Activated CD4-positive, alpha-beta T cell treated with anti-CD3 and anti-CD28 coated beads, Interleukin-2, amount 50 U/mL, for 1 hour (primary cell): ENCODE results near the gene MRTFB.
A peak's percentile ranks its signal among the peaks of the same experiment; 100 is the strongest.

Experiments
- DNase-seq: peaks from one replicate; pipeline ENCODE4 v3.0.0-alpha.2; 2020

MRTFB gene

GRCh38 chr16:14292051-14292825, 221.1 kb downstream of the MRTFB start:
- DNase-seq, result no peak

- DNase-seq, result no peak
Observed at GRCh38 chr16:14296663-14297062, 225.5 kb downstream of the MRTFB start.

GRCh38 chr16:14298374-14299122, 227.4 kb downstream of the MRTFB start:
- no peak for DNase-seq

GRCh38 chr16:14300705-14301168, 229.6 kb downstream of the MRTFB start:
- peak; percentile 23 for DNase-seq

GRCh38 chr16:14301169-14302030, 230.3 kb downstream of the MRTFB start:
- DNase-seq, result no peak

GRCh38 chr16:14302031-14302398, 230.9 kb downstream of the MRTFB start:
- DNase-seq, result no peak

- DNase-seq, result peak; percentile 12
Observed at GRCh38 chr16:14302399-14303181, 231.5 kb downstream of the MRTFB start.

GRCh38 chr16:14303182-14303618, 232.1 kb downstream of the MRTFB start:
- DNase-seq, result no peak

- no peak for DNase-seq
Observed at GRCh38 chr16:14303639-14304394, 232.7 kb downstream of the MRTFB start.

- no peak for DNase-seq
Observed at GRCh38 chr16:14304891-14305460, 233.9 kb downstream of the MRTFB start.

- no peak for DNase-seq
Observed at GRCh38 chr16:14306485-14307058, 235.5 kb downstream of the MRTFB start.

GRCh38 chr16:14307059-14307526, 236.0 kb downstream of the MRTFB start:
- DNase-seq, result no peak

GRCh38 chr16:14307527-14308367, 236.6 kb downstream of the MRTFB start:
- no peak for DNase-seq

GRCh38 chr16:14308368-14308723, 237.2 kb downstream of the MRTFB start:
- DNase-seq, result no peak

GRCh38 chr16:14309001-14309886, 238.1 kb downstream of the MRTFB start:
- DNase-seq, result no peak

- no peak for DNase-seq
Observed at GRCh38 chr16:14309906-14310305, 238.8 kb downstream of the MRTFB start.

GRCh38 chr16:14310519-14310991, 239.4 kb downstream of the MRTFB start:
- DNase-seq, result no peak

GRCh38 chr16:14314116-14314515, 243.0 kb downstream of the MRTFB start:
- DNase-seq, result no peak
